ENCODE measurements around the gene CNTNAP2. TPM values are rescaled to one million over a fixed set of nuclear protein-coding genes. Genes with fewer than 3 reads are reported as not detected.

CNTNAP2 gene
- 228 TPM for total RNA-seq

DNA sequence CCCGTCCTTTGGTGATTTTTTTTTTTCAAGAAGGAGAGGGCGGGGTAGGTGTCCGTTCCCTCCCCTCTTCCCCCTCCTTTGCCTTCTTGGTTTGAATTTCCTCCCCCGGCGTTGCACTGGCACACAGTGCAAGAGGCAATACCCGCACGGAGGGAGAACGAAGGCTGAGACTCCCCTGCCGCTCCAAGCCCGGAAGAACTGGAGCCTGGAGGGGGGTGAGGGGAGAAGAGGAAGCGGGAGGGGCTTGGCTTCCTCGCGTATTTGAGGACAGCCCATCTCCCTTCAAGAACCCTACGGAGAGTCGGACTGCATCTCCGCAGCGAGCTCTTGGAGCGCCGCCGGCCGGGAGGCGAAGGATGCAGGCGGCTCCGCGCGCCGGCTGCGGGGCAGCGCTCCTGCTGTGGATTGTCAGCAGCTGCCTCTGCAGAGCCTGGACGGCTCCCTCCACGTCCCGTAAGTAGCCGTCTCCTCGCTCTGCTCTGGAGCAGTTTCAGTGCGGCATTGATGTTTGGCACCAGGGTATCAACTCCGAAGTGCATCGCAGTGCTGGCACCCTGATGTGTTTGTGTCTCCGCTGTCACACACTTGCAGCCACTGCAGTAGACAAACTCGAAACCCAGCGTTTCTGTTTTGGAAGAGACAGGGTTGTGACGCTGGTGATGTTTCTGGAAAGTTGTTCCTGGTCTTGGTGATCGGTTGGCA lies at the start of gene CNTNAP2:
Gene CNTNAP2 (plus strand): TSS at position 281 of the 702 bp plus-strand sequence. CDS start 76 bp downstream, at position 357.

Small RNAs within 50 kb of the gene (small RNA-seq; reads per million reads assigned to genes)
- not detected for gene AC005518.2
- not detected for gene MIR548F4
- not detected for gene RANP2
- not detected for gene RF00012
- not detected for gene RF00019
- not detected for gene RF02271
- not detected for gene RN7SL456P
- not detected for gene RN7SL72P
- not detected for gene RNA5SP249
- not detected for gene RNU6-1184P

Data from diencephalon (tissue), 1 donor.